ENCODE data around the gene TCTN2.

TCTN2 gene

DNA sequence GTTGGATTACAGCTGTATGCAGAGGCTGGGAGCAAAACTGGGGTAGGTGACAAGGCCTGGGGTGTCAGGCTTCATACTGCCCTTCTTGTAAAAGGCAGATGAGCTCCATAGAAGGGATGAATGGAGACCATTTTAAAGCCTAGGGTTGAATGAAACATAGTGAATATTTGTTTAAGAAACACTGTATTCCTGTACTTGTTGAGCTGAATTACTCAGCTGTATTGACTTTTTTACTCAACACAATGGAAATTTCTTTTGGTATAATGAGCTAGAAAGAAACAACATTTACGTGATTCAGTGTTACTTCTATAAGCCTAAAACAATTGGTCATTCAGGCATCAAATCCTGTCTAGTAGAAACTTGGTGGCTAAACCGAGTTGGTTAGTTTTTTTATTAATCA, 55.3 kb downstream of the TCTN2 start:
- no peak overlapping the region for H3K27ac ChIP-seq (ENCODE audit: low read depth, low read length)
- H3K9ac ChIP-seq (ENCODE audit: low read length) = no peak overlapping the region
- peaks cover 11% of the 10 kb centered on the region for H3K36me3 ChIP-seq (ENCODE audit: control insufficient read depth, insufficient read depth, low read length)

GRCh38 chr12:123726962-123727361, 56.0 kb downstream of the TCTN2 start:
- no peak overlapping the region for H3K9ac ChIP-seq (ENCODE audit: low read length)
- peaks cover 12% of the 10 kb centered on the region for H3K36me3 ChIP-seq (ENCODE audit: control insufficient read depth, insufficient read depth, low read length)
- no peaks in the 10 kb centered on the region for H3K4me1 ChIP-seq (ENCODE audit: control insufficient read depth, insufficient read depth, low read length)

More for the DNA sequence above, 55.3 kb downstream of the TCTN2 start:
- H3K4me1 ChIP-seq (ENCODE audit: control insufficient read depth, insufficient read depth, low read length) = no peaks in the 10 kb centered on the region
- H3K27me3 ChIP-seq (ENCODE audit: control insufficient read depth, insufficient read depth, low read length) = no peaks in the 10 kb centered on the region
- H3K4me3 ChIP-seq (ENCODE audit: low read length) = no peak overlapping the region

GRCh38 chr12:123727878-123728277, 57.0 kb downstream of the TCTN2 start:
- H3K27ac ChIP-seq (ENCODE audit: low read depth, low read length) = no peak overlapping the region
- no peaks in the 10 kb centered on the region for H3K27me3 ChIP-seq (ENCODE audit: control insufficient read depth, insufficient read depth, low read length)
- H3K4me1 ChIP-seq (ENCODE audit: control insufficient read depth, insufficient read depth, low read length) = no peaks in the 10 kb centered on the region
- H3K4me3 ChIP-seq (ENCODE audit: low read length) = no peak overlapping the region
- H3K36me3 ChIP-seq (ENCODE audit: control insufficient read depth, insufficient read depth, low read length) = peaks cover 13% of the 10 kb centered on the region
- no peak overlapping the region for H3K9ac ChIP-seq (ENCODE audit: low read length)

More at GRCh38 chr12:123726962-123727361, 56.0 kb downstream of the TCTN2 start:
- Histone ChIP-seq H3K4me3 (ENCODE audit: low read length) (no peak overlapping the region), H3K27ac (ENCODE audit: low read depth, low read length) (no peak overlapping the region), H3K27me3 (ENCODE audit: control insufficient read depth, insufficient read depth, low read length) (no peaks in the 10 kb centered on the region)

DNA sequence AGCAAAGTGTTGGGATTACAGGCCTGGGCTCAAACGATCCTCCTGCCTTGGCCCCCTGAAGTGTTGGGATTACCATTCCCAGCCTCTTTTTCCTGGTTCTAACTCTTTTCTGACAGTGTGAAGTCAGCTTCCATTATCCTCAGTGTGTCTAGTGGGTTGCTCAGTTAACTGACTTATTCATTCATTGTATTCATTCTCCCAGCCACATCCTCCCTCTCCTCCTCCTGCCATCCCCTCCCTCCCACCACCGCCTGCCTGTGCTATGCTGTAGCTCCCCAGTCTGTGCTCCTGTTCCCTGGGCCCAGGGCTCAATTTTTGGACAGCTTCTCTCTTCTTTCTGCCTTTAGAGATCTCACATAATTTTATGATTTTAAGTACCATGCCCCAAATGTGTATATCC, 60.7 kb downstream of the TCTN2 start:
- Histone ChIP-seq H3K4me1 (ENCODE audit: control insufficient read depth, insufficient read depth, low read length) (no peaks in the 10 kb centered on the region), H3K36me3 (ENCODE audit: control insufficient read depth, insufficient read depth, low read length) (peaks cover 29% of the 10 kb centered on the region), H3K9ac (ENCODE audit: low read length) (no peak overlapping the region), H3K4me3 (ENCODE audit: low read length) (no peak overlapping the region), H3K27me3 (ENCODE audit: control insufficient read depth, insufficient read depth, low read length) (no peaks in the 10 kb centered on the region), H3K27ac (ENCODE audit: low read depth, low read length) (no peak overlapping the region)

DNA sequence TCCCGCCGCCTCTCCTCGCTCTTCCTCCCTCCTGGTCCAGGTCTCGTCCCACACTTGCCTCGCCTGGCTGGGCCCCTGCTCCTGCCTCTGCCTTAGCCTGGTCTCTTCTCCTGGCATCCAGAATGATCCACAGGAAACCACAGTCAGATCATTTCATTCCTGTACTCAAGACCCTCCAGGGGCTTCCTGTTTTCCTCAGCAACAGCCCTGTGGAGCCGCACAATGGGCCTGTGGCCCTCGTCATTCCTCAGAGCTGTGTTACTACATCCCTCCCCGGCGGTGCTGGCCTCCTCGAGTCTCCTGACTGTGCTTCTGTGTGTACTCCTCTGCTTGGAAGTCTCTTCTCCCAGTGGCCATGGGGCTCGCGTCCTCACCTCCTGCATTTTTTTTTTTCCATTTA, 61.3 kb downstream of the TCTN2 start:
- H3K4me1 ChIP-seq (ENCODE audit: control insufficient read depth, insufficient read depth, low read length) = no peaks in the 10 kb centered on the region
- no peaks in the 10 kb centered on the region for H3K27me3 ChIP-seq (ENCODE audit: control insufficient read depth, insufficient read depth, low read length)
- no peak overlapping the region for H3K4me3 ChIP-seq (ENCODE audit: low read length)
- peaks cover 31% of the 10 kb centered on the region for H3K36me3 ChIP-seq (ENCODE audit: control insufficient read depth, insufficient read depth, low read length)
- H3K9ac ChIP-seq (ENCODE audit: low read length) = no peak overlapping the region
- no peak overlapping the region for H3K27ac ChIP-seq (ENCODE audit: low read depth, low read length)

DNA sequence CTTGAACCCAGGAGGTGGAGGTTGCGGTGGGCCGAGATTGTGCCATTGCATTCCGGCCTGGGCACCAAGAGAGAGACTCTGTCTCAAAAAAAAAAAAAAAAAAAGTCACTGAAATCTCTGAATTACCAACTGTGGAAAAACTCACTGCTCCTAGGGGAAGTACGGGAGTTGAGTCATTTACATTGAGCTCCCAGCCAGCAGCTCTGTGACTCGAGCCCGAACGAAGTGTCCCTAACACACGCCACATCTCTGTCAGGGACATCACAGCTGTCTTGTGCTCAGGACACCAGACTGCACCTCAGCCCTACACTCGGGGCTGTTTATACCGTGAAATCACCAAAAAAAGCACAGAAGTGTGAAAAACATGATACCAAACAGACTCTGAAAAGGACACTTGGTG, 62.3 kb downstream of the TCTN2 start:
- H3K4me3 ChIP-seq (ENCODE audit: low read length) = no peak overlapping the region
- H3K27ac ChIP-seq (ENCODE audit: low read depth, low read length) = no peak overlapping the region
- H3K4me1 ChIP-seq (ENCODE audit: control insufficient read depth, insufficient read depth, low read length) = no peaks in the 10 kb centered on the region
- no peaks in the 10 kb centered on the region for H3K27me3 ChIP-seq (ENCODE audit: control insufficient read depth, insufficient read depth, low read length)
- no peak overlapping the region for H3K9ac ChIP-seq (ENCODE audit: low read length)
- peaks cover 34% of the 10 kb centered on the region for H3K36me3 ChIP-seq (ENCODE audit: control insufficient read depth, insufficient read depth, low read length)

GRCh38 chr12:123734268-123734667, 63.4 kb downstream of the TCTN2 start:
- peaks cover 41% of the 10 kb centered on the region for H3K36me3 ChIP-seq (ENCODE audit: control insufficient read depth, insufficient read depth, low read length)
- H3K9ac ChIP-seq (ENCODE audit: low read length) = no peak overlapping the region
- no peaks in the 10 kb centered on the region for H3K4me1 ChIP-seq (ENCODE audit: control insufficient read depth, insufficient read depth, low read length)
- no peaks in the 10 kb centered on the region for H3K27me3 ChIP-seq (ENCODE audit: control insufficient read depth, insufficient read depth, low read length)
- no peak overlapping the region for H3K4me3 ChIP-seq (ENCODE audit: low read length)
- no peak overlapping the region for H3K27ac ChIP-seq (ENCODE audit: low read depth, low read length)

- peaks cover 28% of the 10 kb centered on the region for H3K36me3 ChIP-seq (ENCODE audit: control insufficient read depth, insufficient read depth, low read length)
- H3K4me3 ChIP-seq (ENCODE audit: low read length) = no peak overlapping the region
- no peaks in the 10 kb centered on the region for H3K4me1 ChIP-seq (ENCODE audit: control insufficient read depth, insufficient read depth, low read length)
- no peaks in the 10 kb centered on the region for H3K27me3 ChIP-seq (ENCODE audit: control insufficient read depth, insufficient read depth, low read length)
- H3K9ac ChIP-seq (ENCODE audit: low read length) = no peak overlapping the region
- no peak overlapping the region for H3K27ac ChIP-seq (ENCODE audit: low read depth, low read length)
Observed at GRCh38 chr12:123741937-123742572, 71.1 kb downstream of the TCTN2 start.

DNA sequence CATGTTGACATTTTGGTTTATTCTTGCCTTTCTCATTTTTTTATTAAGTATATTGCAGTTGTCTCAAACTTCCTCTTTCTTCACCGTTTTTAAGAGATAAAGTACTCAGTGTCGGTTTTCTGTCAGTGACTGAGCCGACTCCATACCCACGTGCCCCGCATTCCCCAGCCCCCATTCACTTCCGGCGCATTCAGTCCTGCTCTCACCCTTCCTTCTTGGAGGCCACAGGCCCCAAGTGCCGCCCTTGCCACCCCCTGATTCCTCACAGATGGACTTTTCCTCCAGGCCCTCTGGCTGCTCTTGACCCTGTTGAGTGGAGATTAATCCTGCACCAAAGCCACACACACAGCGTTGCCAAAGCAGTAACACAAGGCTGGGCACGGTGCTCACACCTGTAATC, 72.1 kb downstream of the TCTN2 start:
- H3K4me1 ChIP-seq (ENCODE audit: control insufficient read depth, insufficient read depth, low read length) = no peaks in the 10 kb centered on the region
- H3K27me3 ChIP-seq (ENCODE audit: control insufficient read depth, insufficient read depth, low read length) = no peaks in the 10 kb centered on the region
- no peak overlapping the region for H3K9ac ChIP-seq (ENCODE audit: low read length)
- H3K27ac ChIP-seq (ENCODE audit: low read depth, low read length) = no peak overlapping the region
- peaks cover 26% of the 10 kb centered on the region for H3K36me3 ChIP-seq (ENCODE audit: control insufficient read depth, insufficient read depth, low read length)
- no peak overlapping the region for H3K4me3 ChIP-seq (ENCODE audit: low read length)

GRCh38 chr12:123744836-123745235, 73.9 kb downstream of the TCTN2 start:
- Histone ChIP-seq H3K27ac (ENCODE audit: low read depth, low read length) (no peak overlapping the region), H3K4me1 (ENCODE audit: control insufficient read depth, insufficient read depth, low read length) (no peaks in the 10 kb centered on the region), H3K9ac (ENCODE audit: low read length) (no peak overlapping the region), H3K36me3 (ENCODE audit: control insufficient read depth, insufficient read depth, low read length) (peaks cover 28% of the 10 kb centered on the region), H3K4me3 (ENCODE audit: low read length) (no peak overlapping the region), H3K27me3 (ENCODE audit: control insufficient read depth, insufficient read depth, low read length) (no peaks in the 10 kb centered on the region)

- H3K36me3 ChIP-seq (ENCODE audit: control insufficient read depth, insufficient read depth, low read length) = peaks cover 34% of the 10 kb centered on the region
Observed at GRCh38 chr12:123747309-123747708, 76.4 kb downstream of the TCTN2 start.

GRCh38 chr12:123748161-123748560, 77.2 kb downstream of the TCTN2 start:
- no peak overlapping the region for H3K27ac ChIP-seq (ENCODE audit: low read depth, low read length)
- no peaks in the 10 kb centered on the region for H3K27me3 ChIP-seq (ENCODE audit: control insufficient read depth, insufficient read depth, low read length)
- H3K36me3 ChIP-seq (ENCODE audit: control insufficient read depth, insufficient read depth, low read length) = peaks cover 36% of the 10 kb centered on the region
- H3K9ac ChIP-seq (ENCODE audit: low read length) = no peak overlapping the region
- H3K4me3 ChIP-seq (ENCODE audit: low read length) = no peak overlapping the region
- H3K4me1 ChIP-seq (ENCODE audit: control insufficient read depth, insufficient read depth, low read length) = no peaks in the 10 kb centered on the region

More at GRCh38 chr12:123747309-123747708, 76.4 kb downstream of the TCTN2 start:
- Histone ChIP-seq H3K4me1 (ENCODE audit: control insufficient read depth, insufficient read depth, low read length) (no peaks in the 10 kb centered on the region), H3K27ac (ENCODE audit: low read depth, low read length) (no peak overlapping the region), H3K4me3 (ENCODE audit: low read length) (no peak overlapping the region), H3K27me3 (ENCODE audit: control insufficient read depth, insufficient read depth, low read length) (no peaks in the 10 kb centered on the region), H3K9ac (ENCODE audit: low read length) (no peak overlapping the region)

DNA sequence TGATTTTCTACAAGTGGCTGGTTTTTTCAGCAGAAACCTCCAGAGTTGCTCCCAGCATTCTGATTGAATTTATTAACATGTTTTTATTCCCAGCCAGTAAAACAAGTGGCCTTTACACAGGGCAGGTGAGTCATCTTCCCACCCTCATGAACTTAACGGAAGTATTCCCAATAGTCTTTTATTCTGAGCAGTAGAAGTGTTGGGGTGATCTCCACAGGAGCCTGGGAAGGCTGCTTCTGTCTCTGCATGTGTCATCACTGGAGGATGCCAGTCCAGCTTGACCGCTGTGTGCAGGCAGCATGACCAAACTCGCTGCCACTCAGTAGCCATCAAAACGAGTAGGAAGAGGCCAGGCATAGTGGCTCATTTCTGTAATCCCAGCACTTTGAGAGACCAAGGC, 77.7 kb downstream of the TCTN2 start:
- no peaks in the 10 kb centered on the region for H3K27me3 ChIP-seq (ENCODE audit: control insufficient read depth, insufficient read depth, low read length)
- H3K36me3 ChIP-seq (ENCODE audit: control insufficient read depth, insufficient read depth, low read length) = peaks cover 36% of the 10 kb centered on the region
- no peak overlapping the region for H3K4me3 ChIP-seq (ENCODE audit: low read length)
- H3K27ac ChIP-seq (ENCODE audit: low read depth, low read length) = no peak overlapping the region
- H3K4me1 ChIP-seq (ENCODE audit: control insufficient read depth, insufficient read depth, low read length) = no peaks in the 10 kb centered on the region
- no peak overlapping the region for H3K9ac ChIP-seq (ENCODE audit: low read length)
